T-helper 1 cell (primary cell): ENCODE results near the gene MERTK.

Source experiments
- DNase-seq, 5 donors: peaks; one replicate each; pipeline ENCODE4 v3.0.0-alpha.2; 2012 to 2020

Gene MERTK

GRCh38 chr2:111981666-111982065, 83.3 kb downstream of the MERTK start:
- DNase-seq, result no peak

- DNase-seq, result peak in 1 of 5 donors; percentile 55
Measured at GRCh38 chr2:111982822-111983221, 84.4 kb downstream of the MERTK start.

- no peak for DNase-seq
Measured at GRCh38 chr2:111983478-111984212, 85.2 kb downstream of the MERTK start.

GRCh38 chr2:111984213-111984604, 85.8 kb downstream of the MERTK start:
- DNase-seq, result no peak

GRCh38 chr2:111985514-111985913, 87.1 kb downstream of the MERTK start:
- DNase-seq, result no peak

GRCh38 chr2:111986116-111986900, 87.9 kb downstream of the MERTK start:
- DNase-seq, result no peak

GRCh38 chr2:111990375-111990774, 92.0 kb downstream of the MERTK start:
- DNase-seq, result no peak

GRCh38 chr2:111990856-111991255, 92.4 kb downstream of the MERTK start:
- no peak for DNase-seq

- no peak for DNase-seq
Measured at GRCh38 chr2:111994042-111994441, 95.6 kb downstream of the MERTK start.

GRCh38 chr2:111995148-111995547, 96.7 kb downstream of the MERTK start:
- DNase-seq, result no peak

GRCh38 chr2:111999809-112000208, 101.4 kb downstream of the MERTK start:
- DNase-seq, result no peak

GRCh38 chr2:112000399-112001135, 102.2 kb downstream of the MERTK start:
- no peak for DNase-seq

GRCh38 chr2:112001136-112001715, 102.8 kb downstream of the MERTK start:
- no peak for DNase-seq

- no peak for DNase-seq
Measured at GRCh38 chr2:112001942-112002341, 103.5 kb downstream of the MERTK start.

GRCh38 chr2:112003576-112004252, 105.3 kb downstream of the MERTK start:
- no peak for DNase-seq

GRCh38 chr2:112004253-112004645, 105.8 kb downstream of the MERTK start:
- DNase-seq, result no peak

GRCh38 chr2:112005406-112006075, 107.1 kb downstream of the MERTK start:
- no peak for DNase-seq

- no peak for DNase-seq
Measured at GRCh38 chr2:112006076-112006410, 107.6 kb downstream of the MERTK start.

- DNase-seq, result no peak
Measured at GRCh38 chr2:112007493-112007892, 109.1 kb downstream of the MERTK start.

- no peak for DNase-seq
Measured at GRCh38 chr2:112008910-112009485, 110.6 kb downstream of the MERTK start.

GRCh38 chr2:112010751-112011150, 112.3 kb downstream of the MERTK start:
- DNase-seq, result no peak

- no peak for DNase-seq
Measured at GRCh38 chr2:112012556-112012955, 114.1 kb downstream of the MERTK start.
